Endothelial cell of umbilical vein (primary cell): ENCODE results near the gene IL5RA.

Experiments used
- CTCF ChIP-seq, 2 donors: IDR thresholded peaks; 1 replicate in 1 of 2; 2 replicates in 1 of 2; pipeline ENCODE4 v1.5.1; 2011; ENCODE audit warnings: low read length in 2 of 2, mild to moderate bottlenecking in 2 of 2, moderate library complexity in 2 of 2, control low read depth in 1 of 2, inconsistent platforms in 1 of 2, low read depth in 1 of 2; ENCODE audit not compliant: insufficient read depth in 1 of 2; ENCODE audit errors: extremely low read depth in 1 of 2
- EZH2 ChIP-seq: IDR thresholded peaks from 2 replicates; pipeline ENCODE4 v1.6.1; 2012; ENCODE audit warnings: borderline replicate concordance, low read depth, mild to moderate bottlenecking, moderate library complexity, low read length, inconsistent platforms; ENCODE audit not compliant: severe bottlenecking
- POLR2A ChIP-seq: IDR thresholded peaks from 2 replicates; pipeline ENCODE4 v1.6.1; 2012; ENCODE audit warnings: low read depth, mild to moderate bottlenecking, control low read depth, low read length
- POLR2AphosphoS5 ChIP-seq: IDR thresholded peaks from 2 replicates; pipeline ENCODE4 v1.6.1; 2012; ENCODE audit warnings: low read depth, mild to moderate bottlenecking, control low read depth, low read length, moderate library complexity; ENCODE audit not compliant: insufficient read depth

DNA sequence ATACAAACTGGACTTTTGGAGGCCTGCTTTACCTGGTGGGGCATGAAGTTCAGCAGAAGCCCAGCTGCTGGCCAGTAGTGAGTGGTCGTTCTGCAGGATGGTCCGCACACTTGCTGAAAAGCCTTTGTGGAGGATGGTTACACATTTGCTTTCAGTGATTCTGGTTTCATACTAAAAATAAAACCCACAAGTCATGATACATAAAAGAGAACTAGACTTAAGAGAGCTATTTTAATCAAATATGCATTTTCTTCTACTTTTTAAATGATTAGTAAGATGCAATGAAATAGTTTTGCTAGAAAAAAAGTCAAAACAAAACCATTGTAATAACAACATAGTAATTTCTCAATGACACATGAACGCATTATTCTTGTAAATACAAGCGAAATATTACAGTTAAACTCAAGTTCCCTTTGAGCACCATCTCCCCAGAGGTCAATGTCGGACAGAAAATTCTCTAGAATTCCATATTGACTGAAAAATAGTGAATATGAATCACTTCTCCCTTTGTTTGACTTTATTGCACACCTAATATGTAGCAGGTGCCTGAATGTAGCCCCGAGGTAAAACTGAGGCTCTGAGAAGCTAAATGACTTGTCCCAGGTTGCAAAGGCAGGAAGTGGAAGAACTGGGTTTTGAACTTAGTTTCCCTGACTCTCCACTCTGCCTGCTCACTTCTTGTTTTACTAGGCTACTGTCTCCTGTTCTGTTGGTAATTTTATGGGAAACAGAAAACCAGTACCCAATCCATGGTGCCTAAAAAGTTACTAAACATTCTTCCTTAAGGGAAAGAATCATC lies 8.3 kb downstream of the IL5RA start:
- TF ChIP-seq CTCF (IDR thresholded peaks at IDR 0.05; ENCODE audit: extremely low read depth in 1 of 2, insufficient read depth in 1 of 2, low read depth in 1 of 2, low read length in 2 of 2) (no peak), POLR2A (no peak), EZH2 (no peak), POLR2AphosphoS5 (no peak)
